ENCODE results near the gene NOTCH1.

GRCh38 chr9:136525841-136526499, 19.9 kb downstream of the NOTCH1 start:
- TF ChIP-seq POLR2A (IDR thresholded peaks at IDR 0.05) (no peak), POLR2AphosphoS5 (IDR thresholded peaks at IDR 0.05) (no peak)
